Panc1 (cell line): ENCODE data around the gene TMEM219. TPM values are rescaled to one million over a fixed set of nuclear protein-coding genes. Genes with fewer than 3 reads are reported as not detected.

Source experiments
- ATAC-seq: fragments of 200-7000 bp; cut with Tn5 transposase; 2 replicates; pipeline ENCODE4 v1.9.1; 2020; ENCODE audit warnings: mild to moderate bottlenecking, moderate library complexity
- Bru-seq: library from RNA; stranded (reverse); fragments of 400-500 nt; gene quantifications from one replicate; lab custom pipeline; 2021; lab: Mats Ljungman, UMichigan
- BruChase-seq, 2 experiments: library from RNA; stranded (reverse); fragments of 400-500 nt; gene quantifications; one replicate each; lab custom pipeline; 2021; lab: Mats Ljungman, UMichigan
- BruUV-seq: library from RNA; stranded (reverse); fragments of 400-500 nt; replicated peaks from 2 replicates; lab custom pipeline; 2021; lab: Mats Ljungman, UMichigan
- CTCF ChIA-PET: fragments of 300-600 bp; sonication (Branson Sonifier 250); formaldehyde crosslinking; loops from one replicate; lab custom pipeline; 2022; ENCODE audit warnings: antibody characterized with exemption; lab: Charles Lee
- POLR2A ChIA-PET: fragments of 300-600 bp; sonication (Branson Sonifier 250); formaldehyde crosslinking; loops from one replicate; lab custom pipeline; 2022; ENCODE audit warnings: antibody characterized with exemption; lab: Charles Lee
- DNase-seq: peaks from one replicate; pipeline ENCODE4 v3.0.0-alpha.2; 2010; ENCODE audit warnings: low read depth, low spot score
- H3K27ac ChIP-seq: 2 replicates; pipeline ENCODE4 v1.5.1; 2011; ENCODE audit warnings: mild to moderate bottlenecking, low read length, inconsistent platforms
- H3K27me3 ChIP-seq: fragments of 200-500 bp; sonication (Bioruptor generic); 2 replicates; pipeline ENCODE4 v1.6.0; 2014; ENCODE audit warnings: low read length, inconsistent platforms; ENCODE audit not compliant: control insufficient read depth, insufficient read depth
- H3K36me3 ChIP-seq: fragments of 200-500 bp; sonication (Bioruptor generic); 2 replicates; pipeline ENCODE4 v1.5.1; 2014; ENCODE audit warnings: inconsistent platforms, mild to moderate bottlenecking, low read length, moderate library complexity; ENCODE audit not compliant: control insufficient read depth, insufficient read depth
- H3K4me1 ChIP-seq: 2 replicates; pipeline ENCODE4 v1.5.1; 2011; ENCODE audit warnings: inconsistent platforms, mild to moderate bottlenecking, low read length, moderate library complexity; ENCODE audit not compliant: control insufficient read depth, insufficient read depth
- H3K4me3 ChIP-seq, 2 experiments: 2 replicates each; pipeline ENCODE4 v1.5.1; 2011 to 2012; ENCODE audit warnings: low read depth in 2 of 2, low read length in 2 of 2, mild to moderate bottlenecking in 2 of 2, inconsistent platforms in 1 of 2, moderate library complexity in 1 of 2
- H3K9me3 ChIP-seq: fragments of 200-500 bp; sonication (Bioruptor generic); 2 replicates; pipeline ENCODE4 v1.5.1; 2014; ENCODE audit warnings: low read depth, mild to moderate bottlenecking, inconsistent platforms, low read length, moderate library complexity; ENCODE audit not compliant: control insufficient read depth, insufficient read depth
- POLR2AphosphoS5 ChIP-seq: IDR thresholded peaks from 2 replicates; pipeline ENCODE4 v1.6.1; 2012; ENCODE audit warnings: mild to moderate bottlenecking, low read depth, low read length, moderate library complexity
- TCF7L2 ChIP-seq: IDR thresholded peaks from 2 replicates; pipeline ENCODE4 v1.6.1; 2011; ENCODE audit warnings: mild to moderate bottlenecking, low read depth, low read length, inconsistent platforms
- in situ Hi-C: cut with HindIII; loops from 2 replicates; pipeline ENCODE4 v1.10.0; 2016; ENCODE audit warnings: low sequenced_read_pairs, low pct_unique_long_range_greater_than_20kb
- intact Hi-C: fragments of 100-400 bp; cut with micrococcal nuclease; formaldehyde crosslinking; loops from one replicate; pipeline ENCODE4 v1.10.0; 2022; ENCODE audit not compliant: unreplicated experiment
- long read RNA-seq: library from polyadenylated mRNA; unstranded; transcript quantifications from one replicate; pipeline ENCODE4 v2.0.0, GENCODE V29; 2021; ENCODE audit not compliant: unreplicated experiment
- polyA plus RNA-seq: library from polyadenylated mRNA; unstranded; fragments of >200 nt; gene quantifications from one replicate; pipeline ENCODE4 v1.2.1, GENCODE V29; 2012; ENCODE audit warnings: missing spikeins; ENCODE audit not compliant: insufficient read length
- total RNA-seq: library from RNA; stranded (reverse); gene quantifications from one replicate; pipeline ENCODE4 v1.2.1, GENCODE V29; 2021; ENCODE audit not compliant: unreplicated experiment
- TF ChIP-seq, protein P1 (sequence below): fragments of 450-650 bp; IDR thresholded peaks from 2 replicates; pipeline ENCODE4 v1.5.1; 2017; ENCODE audit warnings: mild to moderate bottlenecking
- TF ChIP-seq, protein P2 (sequence below), 2 experiments: IDR thresholded peaks; 2 replicates each; pipeline ENCODE4 v1.6.1; 2011 to 2012; ENCODE audit warnings: low read depth in 2 of 2, control low read depth in 1 of 2, low read length in 1 of 2, mild to moderate bottlenecking in 1 of 2, moderate library complexity in 1 of 2; ENCODE audit not compliant: insufficient read depth in 1 of 2

Gene TMEM219, protein sequence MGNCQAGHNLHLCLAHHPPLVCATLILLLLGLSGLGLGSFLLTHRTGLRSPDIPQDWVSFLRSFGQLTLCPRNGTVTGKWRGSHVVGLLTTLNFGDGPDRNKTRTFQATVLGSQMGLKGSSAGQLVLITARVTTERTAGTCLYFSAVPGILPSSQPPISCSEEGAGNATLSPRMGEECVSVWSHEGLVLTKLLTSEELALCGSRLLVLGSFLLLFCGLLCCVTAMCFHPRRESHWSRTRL
- total RNA-seq (161 TPM), Bru-seq, nascent RNA (percentile 45 among the genes with signal in this experiment), BruChase-seq, experiment 1, labeled RNA remaining after a 2-hour chase (percentile 55 among the genes with signal in this experiment), BruChase-seq, experiment 2, labeled RNA remaining after a 6-hour chase (percentile 55 among the genes with signal in this experiment)
- 219 TPM for polyA plus RNA-seq
- long read RNA-seq, transcript TMEM219-201 (6 exons, 999 nt): minor isoform, 43 of 174 reads
- long read RNA-seq, transcript TMEM219-204 (5 exons, 1,292 nt): major isoform, 46 of 174 reads
- long read RNA-seq, partial matches to known transcripts: 16 of 174 reads
- long read RNA-seq, other reads (novel, unspliced or antisense): 66 of 174 reads

DNA sequence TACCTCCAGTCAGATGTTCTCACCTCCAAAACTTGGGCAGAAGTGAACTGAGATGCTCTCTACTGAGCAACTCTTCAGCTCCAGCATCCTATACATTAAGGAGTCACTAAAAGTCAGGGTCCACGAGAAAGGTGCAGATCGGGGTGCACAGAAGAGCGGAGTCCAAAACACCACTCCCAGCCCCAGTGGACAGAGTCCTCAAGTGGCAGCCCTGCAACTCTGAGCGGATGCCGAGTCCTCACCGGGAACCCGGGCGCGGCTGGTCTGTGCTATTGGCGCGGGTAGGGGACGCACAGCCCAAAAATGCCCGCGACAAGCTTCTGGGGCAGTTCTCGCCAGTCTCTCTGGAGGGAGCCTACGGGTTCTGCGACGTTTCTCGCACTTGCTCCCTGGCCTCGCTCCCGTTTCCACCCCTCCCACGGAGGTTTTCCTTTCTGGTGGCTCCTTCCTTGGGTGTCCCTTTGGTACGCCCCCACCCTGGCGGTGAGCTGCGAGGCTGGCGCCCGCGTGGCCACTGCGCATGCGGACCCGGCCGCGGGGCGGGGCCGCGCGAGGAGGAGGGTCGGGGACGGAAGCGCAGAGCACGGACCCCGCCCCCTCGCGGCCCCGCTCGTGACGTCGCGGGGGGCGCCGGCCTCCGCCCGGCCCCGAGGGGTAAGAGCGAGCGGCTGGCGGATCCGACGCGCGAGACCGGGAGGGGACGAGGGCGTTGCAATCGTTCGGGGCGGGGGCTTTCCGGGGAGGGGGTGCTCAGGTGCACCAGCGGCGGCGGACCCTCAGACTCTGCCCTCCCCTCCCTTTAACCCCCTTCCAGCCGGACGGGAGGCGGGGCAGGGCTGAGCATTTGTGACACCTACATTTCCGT lies at the start of gene TMEM219:
Gene TMEM219 (plus strand): TSS at position 601 of the 865 bp plus-strand sequence. CDS start 1,065 bp downstream, outside the sequence.
- peak; percentile 79 for TF ChIP-seq POLR2AphosphoS5
- TF ChIP-seq TCF7L2: no peak
- peak; percentile 97 for ATAC-seq
- Histone ChIP-seq H3K27ac (peak within 1 kb of the TSS; percentile 94), H3K27me3 (no peaks in the 10 kb centered on the region), H3K4me3 (peak within 1 kb of the TSS; percentile 69 to 72), H3K36me3 (no peaks in the 10 kb centered on the region), H3K9me3 (no peaks in the 10 kb centered on the region), H3K4me1 (peaks cover 15% of the 10 kb centered on the region)
- CTCF ChIA-PET: interaction anchor here (1.2 kb wide), 1 partner anchor 45 kb away, joined by 5 read pairs; no protein-coding TSS in a partner anchor
- BruUV-seq: TSS peak; percentile 92
- in situ Hi-C loops (no loop called here), intact Hi-C loops (loop anchor here (2.0 kb wide), 1 partner anchor 17 kb away; no protein-coding TSS in a partner anchor)
- POLR2A ChIA-PET: interaction anchor here (0.5 to 1.6 kb wide), 7 partner anchors 12 to 123 kb away, joined by 3 to 12 read pairs (median 5); partner anchors contain the start of gene TAOK2
- DNase-seq: peak; percentile 64

DNA sequence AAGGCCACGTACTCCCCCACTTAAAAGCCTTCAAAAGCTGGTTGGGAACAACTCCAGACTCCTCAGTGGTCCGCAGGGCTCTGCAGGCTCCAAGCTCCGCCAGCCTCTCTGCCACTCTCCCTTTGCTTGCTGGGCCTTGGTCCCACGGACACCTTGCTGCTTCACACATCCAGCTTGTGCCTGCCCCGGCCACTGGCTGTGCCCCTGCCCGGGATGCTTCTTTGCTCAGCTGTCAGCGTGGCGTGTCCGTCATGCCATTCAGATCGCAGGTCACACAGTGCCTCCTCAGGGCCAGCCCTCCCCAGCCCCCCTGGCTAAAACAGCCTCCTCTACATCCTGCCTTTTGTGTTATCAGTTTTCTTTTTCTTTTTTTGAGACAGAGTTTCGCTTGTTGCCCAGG lies 49.8 kb upstream of the TMEM219 start:
- BruUV-seq: no TSS peak
- intact Hi-C loops (loop anchor here (10.0 kb wide), 1 partner anchor 113 kb away; the partner anchor contains the start of gene C16orf92), in situ Hi-C loops (no loop called here)
- Histone ChIP-seq H3K4me1 (no peaks in the 10 kb centered on the region), H3K27me3 (no peaks in the 10 kb centered on the region), H3K4me3 (no peak overlapping the region), H3K9me3 (no peaks in the 10 kb centered on the region), H3K27ac (no peak overlapping the region), H3K36me3 (no peaks in the 10 kb centered on the region)
- TF ChIP-seq, protein P1, sequence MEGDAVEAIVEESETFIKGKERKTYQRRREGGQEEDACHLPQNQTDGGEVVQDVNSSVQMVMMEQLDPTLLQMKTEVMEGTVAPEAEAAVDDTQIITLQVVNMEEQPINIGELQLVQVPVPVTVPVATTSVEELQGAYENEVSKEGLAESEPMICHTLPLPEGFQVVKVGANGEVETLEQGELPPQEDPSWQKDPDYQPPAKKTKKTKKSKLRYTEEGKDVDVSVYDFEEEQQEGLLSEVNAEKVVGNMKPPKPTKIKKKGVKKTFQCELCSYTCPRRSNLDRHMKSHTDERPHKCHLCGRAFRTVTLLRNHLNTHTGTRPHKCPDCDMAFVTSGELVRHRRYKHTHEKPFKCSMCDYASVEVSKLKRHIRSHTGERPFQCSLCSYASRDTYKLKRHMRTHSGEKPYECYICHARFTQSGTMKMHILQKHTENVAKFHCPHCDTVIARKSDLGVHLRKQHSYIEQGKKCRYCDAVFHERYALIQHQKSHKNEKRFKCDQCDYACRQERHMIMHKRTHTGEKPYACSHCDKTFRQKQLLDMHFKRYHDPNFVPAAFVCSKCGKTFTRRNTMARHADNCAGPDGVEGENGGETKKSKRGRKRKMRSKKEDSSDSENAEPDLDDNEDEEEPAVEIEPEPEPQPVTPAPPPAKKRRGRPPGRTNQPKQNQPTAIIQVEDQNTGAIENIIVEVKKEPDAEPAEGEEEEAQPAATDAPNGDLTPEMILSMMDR: no peak; the same call in 1 of the 2 replicates
- 0 out of 2 replicates have a peak, but pooled peaks have one; percentile 17 for TF ChIP-seq POLR2AphosphoS5
- TF ChIP-seq, protein P2, sequence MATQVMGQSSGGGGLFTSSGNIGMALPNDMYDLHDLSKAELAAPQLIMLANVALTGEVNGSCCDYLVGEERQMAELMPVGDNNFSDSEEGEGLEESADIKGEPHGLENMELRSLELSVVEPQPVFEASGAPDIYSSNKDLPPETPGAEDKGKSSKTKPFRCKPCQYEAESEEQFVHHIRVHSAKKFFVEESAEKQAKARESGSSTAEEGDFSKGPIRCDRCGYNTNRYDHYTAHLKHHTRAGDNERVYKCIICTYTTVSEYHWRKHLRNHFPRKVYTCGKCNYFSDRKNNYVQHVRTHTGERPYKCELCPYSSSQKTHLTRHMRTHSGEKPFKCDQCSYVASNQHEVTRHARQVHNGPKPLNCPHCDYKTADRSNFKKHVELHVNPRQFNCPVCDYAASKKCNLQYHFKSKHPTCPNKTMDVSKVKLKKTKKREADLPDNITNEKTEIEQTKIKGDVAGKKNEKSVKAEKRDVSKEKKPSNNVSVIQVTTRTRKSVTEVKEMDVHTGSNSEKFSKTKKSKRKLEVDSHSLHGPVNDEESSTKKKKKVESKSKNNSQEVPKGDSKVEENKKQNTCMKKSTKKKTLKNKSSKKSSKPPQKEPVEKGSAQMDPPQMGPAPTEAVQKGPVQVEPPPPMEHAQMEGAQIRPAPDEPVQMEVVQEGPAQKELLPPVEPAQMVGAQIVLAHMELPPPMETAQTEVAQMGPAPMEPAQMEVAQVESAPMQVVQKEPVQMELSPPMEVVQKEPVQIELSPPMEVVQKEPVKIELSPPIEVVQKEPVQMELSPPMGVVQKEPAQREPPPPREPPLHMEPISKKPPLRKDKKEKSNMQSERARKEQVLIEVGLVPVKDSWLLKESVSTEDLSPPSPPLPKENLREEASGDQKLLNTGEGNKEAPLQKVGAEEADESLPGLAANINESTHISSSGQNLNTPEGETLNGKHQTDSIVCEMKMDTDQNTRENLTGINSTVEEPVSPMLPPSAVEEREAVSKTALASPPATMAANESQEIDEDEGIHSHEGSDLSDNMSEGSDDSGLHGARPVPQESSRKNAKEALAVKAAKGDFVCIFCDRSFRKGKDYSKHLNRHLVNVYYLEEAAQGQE (IDR thresholded peaks at IDR 0.05; ENCODE audit: insufficient read depth in 1 of 2, low read depth in 2 of 2, low read length in 1 of 2): no peak
- DNase-seq: no peak
- peak; percentile 7; the same call in 1 of the 2 replicates for ATAC-seq
- CTCF ChIA-PET: no interaction called here
- POLR2A ChIA-PET: no interaction called here
